ENCODE measurements around the gene LLGL1.
A peak's percentile ranks its signal among the peaks of the same experiment; 100 is the strongest.
"Not testable (repeated sequence)": the region's sequence is repeated elsewhere in the genome, so short reads cannot be mapped to it uniquely, and the experiment has no call there.

LLGL1 gene

DNA sequence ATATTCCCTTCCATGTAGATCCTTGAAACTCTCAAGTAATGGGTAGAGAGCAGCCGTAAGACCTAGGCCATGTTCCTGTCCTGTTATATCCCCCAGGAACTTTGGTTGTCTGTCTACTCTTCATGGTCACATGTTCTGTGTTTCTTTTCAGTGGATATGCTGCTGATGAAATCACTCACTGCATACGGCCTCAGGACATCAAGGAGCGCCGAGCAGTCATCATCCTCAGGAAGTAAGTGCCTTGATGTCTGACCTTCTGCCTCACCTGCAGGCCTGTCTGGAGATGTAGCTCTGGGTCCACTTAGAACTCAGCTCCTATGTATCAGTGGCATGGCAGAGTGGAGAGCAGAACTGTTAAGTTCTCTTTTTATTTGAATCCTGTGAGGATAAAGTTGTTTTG is 30.6 kb upstream of the LLGL1 start:
- DNase-seq, result no peak

DNA sequence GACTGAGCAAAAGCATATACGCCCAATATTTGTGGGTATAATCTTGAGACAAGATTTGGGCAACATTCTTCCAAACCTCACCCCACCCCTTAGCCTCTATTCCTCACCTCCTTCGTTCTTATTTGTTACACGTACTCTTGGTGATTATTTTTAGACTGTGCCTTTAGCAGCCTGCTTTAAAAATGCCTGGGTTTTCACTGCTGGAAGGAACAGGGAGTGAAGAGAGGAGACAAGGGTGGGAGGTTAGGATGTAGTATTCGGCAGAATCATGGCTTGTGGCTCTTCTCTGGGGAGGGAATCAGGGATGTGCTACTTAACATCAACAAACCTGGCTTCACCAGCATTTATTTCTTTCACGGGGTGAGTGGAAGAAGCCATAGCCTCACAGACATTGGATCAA is 30.2 kb upstream of the LLGL1 start:
- DNase-seq, result no peak

GRCh38 chr17:18197535-18198194 is 27.8 kb upstream of the LLGL1 start:
- DNase-seq, result no peak

DNA sequence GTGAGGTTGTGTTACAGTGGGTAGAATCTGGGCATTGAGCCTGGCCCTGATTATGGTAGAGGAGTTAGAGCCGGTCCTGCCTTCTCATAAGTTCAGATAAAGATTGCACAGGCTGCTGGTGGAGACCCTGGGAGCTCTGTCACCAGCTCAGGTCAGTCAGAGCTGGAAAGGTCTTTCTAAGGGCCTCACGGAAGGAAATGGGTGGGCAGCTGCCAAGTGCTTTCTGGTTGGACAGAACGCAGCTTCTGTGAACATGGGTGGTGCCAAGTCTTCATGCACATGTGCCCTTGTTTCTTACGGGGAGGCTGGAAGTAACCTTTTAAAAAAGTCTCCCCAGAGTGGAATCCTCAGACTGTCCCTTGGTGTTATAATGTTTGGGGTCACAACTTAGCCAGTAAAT is 26.9 kb upstream of the LLGL1 start:
- no peak for DNase-seq

- no peak for DNase-seq
Measured at GRCh38 chr17:18201108-18201507, 24.3 kb upstream of the LLGL1 start.

DNA sequence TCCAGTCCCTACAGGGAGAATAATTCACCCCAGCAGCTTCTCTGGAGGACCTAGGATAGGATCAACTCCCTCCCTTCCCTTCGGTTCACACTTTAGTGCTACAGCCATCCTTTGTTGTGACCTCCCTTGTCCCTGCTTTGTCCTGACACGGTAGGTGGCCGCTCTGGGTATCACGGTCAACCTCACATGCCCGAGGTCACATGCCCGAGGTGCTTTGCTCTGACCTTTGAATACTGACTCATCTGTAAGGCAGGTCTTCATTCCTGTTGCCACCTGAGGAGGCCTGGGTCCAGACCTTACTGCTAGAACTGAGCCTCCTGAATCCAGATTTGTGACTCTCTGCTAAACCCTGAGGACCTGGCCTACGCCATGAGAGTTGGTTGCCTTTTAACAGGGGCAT is 22.1 kb upstream of the LLGL1 start:
- DNase-seq, result no peak

GRCh38 chr17:18205861-18206260 is 19.6 kb upstream of the LLGL1 start:
- no peak for DNase-seq

DNA sequence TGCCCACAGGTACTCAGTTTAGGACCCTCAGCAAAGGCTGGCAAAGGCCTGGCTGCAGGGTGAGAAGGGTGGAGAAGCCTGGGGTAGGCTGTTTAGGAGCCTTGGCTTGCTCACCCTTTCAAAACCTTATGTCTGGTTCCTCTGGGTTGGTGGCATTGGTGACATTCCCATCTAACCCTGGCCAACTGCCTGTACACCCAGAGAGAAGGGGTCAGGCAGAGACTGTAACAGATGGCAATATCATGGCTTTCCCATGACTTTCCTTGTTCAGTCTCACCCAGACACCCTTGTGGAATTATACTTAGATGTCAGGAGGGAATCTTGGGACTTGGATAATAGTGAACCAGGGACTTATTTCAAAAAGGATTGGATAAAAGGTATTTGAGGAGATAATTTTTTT is 18.5 kb upstream of the LLGL1 start:
- no peak for DNase-seq

GRCh38 chr17:18208092-18208491 is 17.3 kb upstream of the LLGL1 start:
- DNase-seq, result no peak

DNA sequence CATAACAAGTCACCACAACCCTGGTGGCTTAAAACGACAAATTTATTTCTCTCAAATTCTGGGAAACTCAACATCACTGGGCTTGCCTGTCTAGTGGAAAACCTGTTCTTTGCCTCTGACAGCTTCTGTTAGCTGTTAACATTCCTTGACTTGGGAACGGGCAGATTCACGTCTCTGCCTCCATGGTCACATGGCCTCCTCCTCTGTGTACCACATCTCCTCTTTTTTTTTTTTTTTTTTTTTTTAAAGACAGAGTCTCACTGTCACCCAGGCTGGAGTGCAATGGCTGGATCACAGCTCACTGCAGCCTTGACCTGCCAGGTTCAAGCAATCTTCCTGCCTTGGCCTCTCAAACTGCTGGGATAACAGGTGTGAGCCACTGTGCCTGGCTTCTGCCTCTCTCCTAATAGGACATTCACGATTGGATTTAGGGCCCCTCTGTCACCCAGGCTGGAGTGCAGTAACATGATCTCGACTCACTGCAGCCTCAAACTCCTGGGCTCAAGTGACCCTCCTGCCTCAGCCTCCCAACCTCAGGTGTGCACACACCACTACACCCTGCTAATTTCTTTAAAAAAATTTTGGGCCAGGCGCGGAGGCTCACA is 11.7 kb upstream of the LLGL1 start:
- DNase-seq, result no peak

- not testable (repeated sequence) for DNase-seq
Measured at GRCh38 chr17:18216906-18217305, 8.5 kb upstream of the LLGL1 start.

DNA sequence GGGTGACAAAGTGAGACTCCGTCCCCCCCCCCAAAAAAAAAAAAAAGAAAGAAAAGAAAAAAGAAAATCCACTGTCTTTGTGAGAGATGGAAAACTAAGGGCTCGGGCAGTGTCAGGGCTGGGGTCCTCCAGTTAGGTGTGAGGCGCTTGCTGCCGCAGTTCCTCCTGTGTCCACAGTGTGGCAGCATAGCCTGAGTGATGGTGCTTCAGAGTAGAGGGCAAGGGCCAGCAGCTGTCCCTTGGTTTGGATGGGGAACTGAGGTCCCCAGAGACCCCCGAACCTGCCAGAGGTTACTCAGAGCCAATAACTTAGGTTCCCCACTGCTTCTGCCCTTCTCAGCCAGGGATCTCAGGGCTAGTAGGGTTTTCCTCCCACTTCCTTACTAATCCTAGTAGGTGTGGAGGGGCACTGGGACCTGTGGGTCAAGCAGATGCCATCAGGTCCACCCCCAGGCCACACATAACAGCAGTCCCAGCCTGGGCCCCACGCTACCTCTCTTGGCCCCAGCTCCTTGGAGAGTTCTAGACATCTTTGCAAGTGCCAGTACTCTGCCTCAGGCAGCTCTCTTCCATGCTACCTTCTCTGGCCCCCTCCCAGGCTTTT is 7.9 kb upstream of the LLGL1 start:
- peak; percentile 81 for DNase-seq

DNA sequence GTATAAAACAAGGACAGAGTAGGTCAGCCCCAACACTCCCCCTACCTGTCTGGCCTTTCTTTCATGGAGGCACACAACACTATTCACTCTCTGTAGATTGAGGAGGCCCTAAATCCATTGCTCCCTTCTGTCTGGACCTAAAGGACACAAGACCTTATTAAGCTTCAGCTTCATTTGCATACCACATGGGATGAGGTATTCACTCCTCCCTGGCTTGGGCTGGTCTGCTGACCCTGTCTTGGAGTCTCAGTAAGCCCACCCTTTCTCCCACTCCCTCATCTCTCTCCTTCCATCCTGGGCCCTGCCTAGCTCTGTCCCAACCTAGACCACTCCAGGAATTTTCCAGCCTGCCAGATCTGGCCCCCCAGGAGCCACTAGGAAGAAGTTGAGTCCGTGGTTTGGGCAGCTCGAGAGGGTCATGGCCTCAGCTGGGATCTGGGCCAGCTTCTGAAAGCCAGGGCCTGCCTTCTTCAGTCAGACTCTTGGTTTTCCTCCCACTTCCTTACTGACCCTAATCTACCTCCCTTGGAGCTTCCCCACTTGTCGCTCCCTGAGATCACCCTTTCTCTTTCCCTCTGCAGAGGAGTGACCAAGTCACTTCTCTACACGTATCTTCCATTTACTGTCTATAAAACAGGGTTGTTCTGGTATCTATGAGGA is 6.5 kb upstream of the LLGL1 start:
- no peak for DNase-seq

- DNase-seq, result no peak
Measured at GRCh38 chr17:18224053-18224386, 1.4 kb upstream of the LLGL1 start.

- DNase-seq, result no peak
Measured at GRCh38 chr17:18224387-18225120, 881 bp upstream of the LLGL1 start.

GRCh38 chr17:18225642-18226283 is 328 bp downstream of the LLGL1 start:
- DNase-seq, result no peak

GRCh38 chr17:18226284-18226945 is 980 bp downstream of the LLGL1 start:
- no peak for DNase-seq

- no peak for DNase-seq
Measured at GRCh38 chr17:18227635-18228034, 2.2 kb downstream of the LLGL1 start.

DNA sequence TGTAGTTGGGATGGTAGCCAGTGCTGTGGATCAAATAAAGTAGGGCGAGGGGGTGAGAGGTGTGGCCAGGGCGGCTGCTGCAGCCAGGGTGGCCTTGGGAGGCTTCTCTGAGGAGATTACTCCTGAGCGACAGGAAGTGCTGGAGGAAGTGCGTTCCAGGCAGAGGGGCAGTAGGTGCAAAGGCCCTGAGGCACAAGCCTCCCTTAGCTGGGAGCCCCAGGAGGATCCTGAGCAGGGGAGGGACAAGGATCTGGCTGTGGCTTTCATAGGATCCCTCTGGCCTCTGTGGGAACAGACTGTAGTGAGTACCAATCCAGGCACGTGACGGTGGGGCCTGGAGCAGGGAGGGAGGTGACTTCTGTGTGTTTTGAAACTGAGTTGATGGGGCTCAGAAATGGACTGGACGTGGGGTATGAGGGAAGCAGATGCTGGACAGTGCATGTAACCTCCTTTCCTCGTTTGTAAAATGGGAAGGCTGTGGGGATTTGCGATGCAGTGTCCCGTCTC is 2.8 kb downstream of the LLGL1 start:
- DNase-seq, result no peak

- no peak for DNase-seq
Measured at GRCh38 chr17:18229254-18229653, 3.8 kb downstream of the LLGL1 start.

- no peak for DNase-seq
Measured at GRCh38 chr17:18229771-18230170, 4.3 kb downstream of the LLGL1 start.
